ENCODE results near the gene HSPE1.

GRCh38 chr2:197464175-197464574 is 36.0 kb upstream of the HSPE1 start:
- TF ChIP-seq CTCF (conservative IDR thresholded peaks at IDR 0.05; ENCODE audit: low read length) (no peak), EZH2phosphoT487 (IDR thresholded peaks at IDR 0.05; ENCODE audit: borderline replicate concordance, low read depth, low read length) (no peak)
